ENCODE data around the gene KIAA1191. TPM values are rescaled to one million over a fixed set of nuclear protein-coding genes. Genes with fewer than 3 reads are reported as not detected.
A peak's percentile ranks its signal among the peaks of the same experiment; 100 is the strongest.

Gene KIAA1191
- total and polyA plus RNA-seq, 2 of the 8 experiments (the other 6 are each of a cell fraction or from before 2014, with no cell fraction given): 86.4 to 88.0 TPM

DNA sequence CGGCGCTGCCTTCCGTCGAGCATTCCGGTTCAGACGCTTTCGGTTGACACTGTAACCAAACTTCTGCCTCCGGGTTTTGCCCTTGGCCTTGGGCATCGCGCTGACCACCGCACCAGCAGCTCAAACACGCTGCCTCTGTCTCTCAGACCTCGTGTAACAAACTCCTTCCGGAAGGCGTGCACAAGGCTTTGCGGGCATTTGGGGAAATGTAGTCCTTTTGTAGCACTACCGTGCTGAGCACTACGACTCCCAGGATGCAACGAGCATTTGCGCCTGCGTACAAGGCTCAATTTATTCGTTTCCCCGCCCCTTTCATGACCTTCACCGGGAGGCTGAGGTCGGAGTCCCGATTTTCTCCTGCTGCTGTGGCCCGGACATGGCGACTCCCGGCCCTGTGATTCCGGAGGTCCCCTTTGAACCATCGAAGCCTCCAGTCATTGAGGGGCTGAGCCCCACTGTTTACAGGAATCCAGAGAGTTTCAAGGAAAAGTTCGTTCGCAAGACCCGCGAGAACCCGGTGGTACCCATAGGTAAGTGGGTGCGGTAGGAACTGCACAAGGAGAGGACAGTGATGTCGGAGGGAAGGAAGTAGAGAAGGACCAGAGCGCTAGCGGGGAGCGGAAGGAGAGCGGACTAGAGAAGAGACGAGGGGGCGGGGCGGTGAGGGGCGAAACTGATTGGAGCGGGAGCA, 27.0 kb upstream of the KIAA1191 start, which contains the start of the genes HIGD2A and NOP16 (continued):
- TF ChIP-seq TAF7 (optimal IDR thresholded peaks at IDR 0.05; ENCODE audit: borderline replicate concordance, low read depth, low read length) (peak; percentile 72), USF2 (IDR thresholded peaks at IDR 0.05; ENCODE audit: low read length) (no peak), SIRT6 (IDR thresholded peaks at IDR 0.05; ENCODE audit: low read length) (no peak), GTF2F1 (IDR thresholded peaks at IDR 0.05; ENCODE audit: borderline replicate concordance, low read depth, low read length) (peak; percentile 13; the same call in 1 of the 2 replicates), RAD21 (IDR thresholded peaks at IDR 0.05 in 1 of 2, conservative IDR thresholded peaks at IDR 0.05 in 1 of 2; ENCODE audit: low read depth in 2 of 2, low read length in 2 of 2) (no peak), JUND (IDR thresholded peaks at IDR 0.05; ENCODE audit: low read length) (peak; percentile 3; the same call in 1 of the 2 replicates), POLR2AphosphoS5 (IDR thresholded peaks at IDR 0.05; ENCODE audit: low read depth, low read length) (peak; percentile 60; the same call in 1 of the 2 replicates), TEAD4 (IDR thresholded peaks at IDR 0.05; ENCODE audit: low read depth, low read length) (no peak), SUZ12 (IDR thresholded peaks at IDR 0.05; ENCODE audit: low read length) (no peak), ZNF274 (IDR thresholded peaks at IDR 0.05; ENCODE audit: borderline replicate concordance, extremely low read depth, low read length) (no peak), CTBP2 (IDR thresholded peaks at IDR 0.05; ENCODE audit: borderline replicate concordance, insufficient read depth, insufficient read length, low read length) (no peak), SP2 (IDR thresholded peaks at IDR 0.05; ENCODE audit: low read length) (no peak)
- TF ChIP-seq, protein P1, sequence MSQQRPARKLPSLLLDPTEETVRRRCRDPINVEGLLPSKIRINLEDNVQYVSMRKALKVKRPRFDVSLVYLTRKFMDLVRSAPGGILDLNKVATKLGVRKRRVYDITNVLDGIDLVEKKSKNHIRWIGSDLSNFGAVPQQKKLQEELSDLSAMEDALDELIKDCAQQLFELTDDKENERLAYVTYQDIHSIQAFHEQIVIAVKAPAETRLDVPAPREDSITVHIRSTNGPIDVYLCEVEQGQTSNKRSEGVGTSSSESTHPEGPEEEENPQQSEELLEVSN (IDR thresholded peaks at IDR 0.05): peak; percentile 74
